ENCODE results near the gene TMEM91.
"Not testable (repeated sequence)": the region's sequence is repeated elsewhere in the genome, so short reads cannot be mapped to it uniquely, and the experiment has no call there.

Gene TMEM91

DNA sequence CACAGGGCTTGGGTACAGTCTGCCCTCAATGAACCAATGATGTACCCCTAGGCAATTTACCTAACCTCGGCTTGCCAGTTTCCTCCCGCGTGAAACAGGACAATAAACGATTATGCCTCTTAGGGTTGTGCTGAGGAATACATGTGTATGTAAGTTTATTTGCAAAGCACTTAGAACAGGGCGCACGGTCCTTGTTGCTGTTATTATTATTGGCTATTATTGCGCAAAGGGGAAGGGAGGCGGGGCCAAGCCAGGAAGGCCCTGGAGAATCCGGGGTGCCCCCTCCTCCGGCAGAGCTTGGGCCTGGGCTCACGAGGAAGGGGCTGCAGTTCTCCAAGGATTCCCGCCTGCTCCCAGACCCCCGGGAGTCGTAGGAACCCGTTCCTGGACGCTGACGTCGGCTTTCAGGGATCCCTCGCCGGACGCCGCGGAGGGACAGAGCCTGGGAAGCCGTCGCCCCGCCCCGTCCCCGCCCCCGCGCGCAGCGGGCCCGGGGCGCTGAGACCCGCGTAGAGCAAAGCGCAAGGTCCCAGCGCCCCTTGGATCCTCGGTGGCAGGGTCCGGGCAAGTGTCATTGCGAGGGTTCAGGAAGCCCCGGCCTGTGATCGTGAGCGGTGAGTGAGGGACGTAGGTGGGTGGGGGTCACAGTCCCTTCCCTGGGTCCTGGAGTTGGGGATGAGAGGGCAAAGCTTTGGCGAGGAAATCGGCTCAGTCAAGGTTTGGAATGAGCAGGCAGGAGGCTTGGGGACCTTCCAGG is at the start of gene TMEM91:
Gene TMEM91 (plus strand): TSS at position 293 of the 757 bp plus-strand sequence. CDS start 1,777 bp downstream, outside the sequence.
- no peak for DNase-seq

DNA sequence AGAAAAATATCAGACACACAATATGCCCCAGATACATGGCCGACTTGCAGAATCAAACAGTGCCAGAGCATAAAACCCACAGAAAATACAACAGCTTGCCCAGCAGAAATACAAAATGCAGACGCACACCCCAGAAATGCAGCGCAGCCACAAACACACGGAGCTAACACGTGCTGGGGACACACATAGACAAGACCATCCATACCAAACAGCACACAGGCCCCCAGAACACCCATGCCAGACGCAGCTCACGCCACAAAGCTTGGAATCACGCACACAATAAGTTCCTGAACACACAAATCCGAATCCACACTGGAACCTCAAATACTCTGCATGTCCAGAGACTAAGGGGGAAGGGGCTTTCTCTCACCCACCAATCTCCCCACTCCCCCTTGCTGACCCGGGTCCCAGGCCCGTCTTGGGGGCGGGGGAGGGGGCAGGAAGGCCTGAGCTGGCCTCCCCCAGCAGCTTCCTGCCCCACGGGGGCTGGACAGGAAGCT is 49.2 kb upstream of the TMEM91 start:
- DNase-seq = no peak

DNA sequence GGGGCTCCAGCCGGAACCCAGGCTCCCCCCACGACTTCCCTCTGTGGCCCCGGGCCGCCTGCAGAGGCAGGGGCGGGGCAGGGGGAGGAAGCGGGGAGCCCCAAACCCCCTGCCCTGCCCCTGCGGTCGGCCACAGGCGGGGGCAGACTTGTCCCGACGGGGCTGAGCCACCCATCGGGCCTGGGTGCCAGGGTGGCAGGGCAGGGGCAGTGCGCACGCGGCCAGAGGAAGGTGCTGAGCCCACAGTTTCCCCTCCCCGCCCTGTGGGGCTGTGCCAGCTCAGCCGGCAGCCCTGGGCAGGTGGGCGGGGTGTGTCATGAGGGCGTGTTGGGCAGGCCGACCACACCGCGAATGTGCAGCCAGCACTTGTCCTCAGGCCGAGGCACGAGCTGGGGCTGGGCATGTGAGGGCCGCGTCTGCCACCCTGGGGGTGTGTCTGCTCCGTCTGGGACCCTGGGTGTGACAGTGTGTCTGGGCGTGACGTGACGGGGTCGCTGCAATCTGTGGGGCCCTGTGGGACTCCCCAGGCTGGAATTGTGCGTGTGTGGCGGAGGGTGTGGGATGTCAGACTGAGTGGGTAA is 48.7 kb upstream of the TMEM91 start:
- DNase-seq = no peak

DNA sequence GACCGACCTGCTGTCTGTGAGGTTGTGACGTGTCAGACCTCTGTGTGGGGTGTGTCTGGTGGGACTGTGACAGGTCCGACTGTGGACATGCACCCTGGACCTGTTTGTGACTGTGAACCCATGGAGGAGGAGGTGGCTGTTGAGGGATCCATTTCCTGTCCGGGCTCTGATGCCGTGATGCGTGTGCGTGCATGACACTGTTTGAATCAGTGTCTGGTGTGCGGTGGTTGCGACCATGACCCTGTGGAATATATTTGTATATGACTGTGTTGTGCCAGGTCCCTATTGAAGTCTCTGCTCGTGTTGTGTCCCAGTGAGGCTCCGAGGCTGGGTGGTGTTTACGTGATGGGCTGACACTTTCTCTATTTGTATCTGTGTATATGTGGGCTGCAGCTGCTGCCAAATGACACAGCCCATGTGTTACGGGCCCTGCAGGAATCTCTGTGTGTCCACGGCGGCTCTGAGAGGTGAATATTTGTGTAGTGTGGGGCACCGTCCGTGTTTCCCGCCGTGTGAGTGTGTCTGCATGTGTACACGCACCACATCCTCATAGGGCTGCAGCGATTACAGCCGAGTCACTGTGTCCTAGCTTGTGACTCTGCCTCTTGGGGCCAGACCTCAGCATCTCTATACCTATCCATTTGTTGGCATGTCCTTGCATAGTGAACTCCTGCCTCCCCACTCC is 48.0 kb upstream of the TMEM91 start:
- DNase-seq = no peak

DNA sequence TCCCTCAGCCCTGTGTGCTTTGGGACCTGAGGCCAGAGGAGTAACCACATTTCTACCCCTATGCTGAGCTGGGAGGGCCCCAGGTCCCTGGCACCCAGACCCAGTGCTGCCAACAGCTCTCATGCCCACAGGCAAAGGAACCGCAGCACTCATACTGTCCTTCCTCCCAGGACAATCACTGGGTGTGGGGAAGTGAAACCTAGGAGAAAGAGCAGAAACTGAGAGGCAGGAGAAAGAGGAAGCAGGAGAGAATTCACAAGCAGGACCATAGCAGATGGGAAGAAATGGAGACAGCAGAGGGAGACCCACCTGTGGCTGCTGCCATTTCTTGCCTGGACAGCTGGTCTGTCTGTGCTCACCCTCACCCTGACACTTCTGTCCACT is 47.5 kb upstream of the TMEM91 start:
- no peak for DNase-seq

DNA sequence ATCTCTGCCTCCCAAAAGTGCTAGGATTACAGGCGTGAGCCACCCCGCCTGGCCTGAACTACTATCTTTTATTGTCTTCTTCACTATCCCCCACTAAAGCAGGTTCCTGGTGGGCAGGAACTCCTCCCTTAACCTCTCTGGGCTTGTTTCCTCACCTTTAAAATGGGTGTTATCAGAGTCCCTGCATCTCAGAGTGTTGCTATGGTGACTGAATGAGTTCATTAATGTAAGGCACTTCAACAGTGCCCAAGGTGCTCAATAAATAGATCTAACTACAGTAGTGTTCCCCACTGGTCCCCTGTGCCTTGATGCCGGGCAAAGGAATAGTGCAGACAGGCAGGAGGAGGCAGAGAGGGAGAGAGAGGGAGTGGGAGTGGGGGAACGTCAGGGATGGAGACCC is 45.9 kb upstream of the TMEM91 start:
- no peak for DNase-seq

DNA sequence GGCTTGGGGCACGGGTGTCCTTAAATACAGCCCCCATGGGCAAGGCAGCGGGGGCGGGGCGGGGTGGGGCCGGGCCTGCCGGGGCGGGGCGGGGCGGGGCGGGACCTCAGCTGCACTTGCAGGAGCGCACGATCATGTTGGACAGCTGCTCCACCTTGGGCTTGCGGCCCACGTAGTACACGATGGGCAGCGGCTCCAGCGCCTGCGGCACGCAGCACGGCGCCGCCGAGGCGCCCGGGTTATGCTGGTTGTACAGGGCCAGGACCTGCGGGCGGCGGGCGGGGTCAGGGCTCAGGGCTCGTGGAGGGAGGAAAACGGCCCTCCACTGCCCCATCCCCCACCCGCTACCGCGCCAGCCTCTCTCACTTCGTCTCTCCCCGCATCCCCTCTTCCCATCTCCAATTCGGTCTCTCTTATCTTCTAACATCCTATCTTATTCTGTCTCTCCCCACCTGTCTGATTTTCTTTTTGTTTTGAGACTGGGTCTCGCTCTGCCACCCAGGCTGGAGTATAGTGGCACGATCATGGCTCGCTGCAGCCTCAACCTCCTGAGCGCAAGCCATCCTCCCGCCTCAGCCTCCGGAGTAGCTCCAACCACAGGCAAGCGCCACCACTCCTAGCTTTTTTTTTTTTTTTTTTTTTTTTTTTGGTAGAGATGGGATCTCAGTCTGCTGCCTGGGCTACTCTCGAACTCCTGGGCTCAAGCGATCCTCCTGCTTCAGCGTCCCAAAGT is 45.2 kb upstream of the TMEM91 start:
- DNase-seq = no peak

DNA sequence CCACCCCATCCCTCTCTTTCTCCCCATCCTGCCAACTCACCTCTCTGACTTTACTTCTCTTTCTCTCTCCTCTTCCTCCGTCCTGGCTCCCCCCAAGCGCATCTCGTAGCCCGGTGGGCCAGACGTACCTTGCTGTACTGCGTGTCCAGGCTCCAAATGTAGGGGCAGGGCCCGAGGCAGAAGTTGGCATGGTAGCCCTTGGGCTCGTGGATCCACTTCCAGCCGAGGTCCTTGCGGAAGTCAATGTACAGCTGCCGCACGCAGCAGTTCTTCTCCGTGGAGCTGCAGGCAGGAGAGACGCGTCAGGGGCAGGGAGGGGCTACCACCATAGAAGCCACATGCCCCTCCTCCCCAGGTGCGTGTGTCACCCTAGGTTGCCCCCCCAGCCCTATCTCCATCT is 44.3 kb upstream of the TMEM91 start:
- no peak for DNase-seq

DNA sequence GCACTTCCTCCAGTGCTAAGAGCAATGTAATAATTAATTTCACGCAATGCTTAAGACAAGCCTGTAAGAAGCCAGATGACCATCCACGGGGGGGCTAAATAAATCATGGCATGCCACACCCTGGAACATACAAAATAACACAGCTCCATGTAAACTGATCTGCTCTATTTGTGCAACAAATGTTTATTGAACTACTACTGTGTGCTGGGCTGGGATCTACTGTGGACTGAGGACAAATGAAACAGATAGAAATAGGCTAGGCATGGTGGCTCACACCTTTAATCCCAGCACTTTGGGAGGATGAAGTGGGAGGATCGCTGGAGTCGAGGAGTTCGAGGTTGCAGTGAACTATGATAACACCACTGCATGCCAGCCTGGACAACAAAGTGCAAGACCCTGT is 43.9 kb upstream of the TMEM91 start:
- DNase-seq = no peak

DNA sequence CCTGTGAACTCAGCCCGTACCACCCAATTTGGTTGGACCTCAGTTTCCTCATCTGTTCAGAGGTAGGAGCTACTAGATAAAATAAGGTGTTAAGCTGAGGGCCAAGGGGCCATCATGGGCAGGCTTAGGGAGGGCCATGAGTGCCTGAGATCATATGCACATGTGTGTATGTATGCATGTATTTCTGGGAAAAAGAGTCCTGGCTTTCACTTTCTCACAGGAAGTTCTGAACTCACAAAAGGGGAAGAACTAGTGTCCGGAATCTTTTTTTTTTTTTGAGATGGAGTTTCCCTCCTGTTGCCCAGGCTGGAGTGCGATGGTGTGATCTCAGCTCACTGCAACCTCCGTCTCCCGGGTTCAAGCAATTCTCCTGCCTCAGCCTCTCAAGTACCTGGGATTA is 41.5 kb upstream of the TMEM91 start:
- no peak for DNase-seq

DNA sequence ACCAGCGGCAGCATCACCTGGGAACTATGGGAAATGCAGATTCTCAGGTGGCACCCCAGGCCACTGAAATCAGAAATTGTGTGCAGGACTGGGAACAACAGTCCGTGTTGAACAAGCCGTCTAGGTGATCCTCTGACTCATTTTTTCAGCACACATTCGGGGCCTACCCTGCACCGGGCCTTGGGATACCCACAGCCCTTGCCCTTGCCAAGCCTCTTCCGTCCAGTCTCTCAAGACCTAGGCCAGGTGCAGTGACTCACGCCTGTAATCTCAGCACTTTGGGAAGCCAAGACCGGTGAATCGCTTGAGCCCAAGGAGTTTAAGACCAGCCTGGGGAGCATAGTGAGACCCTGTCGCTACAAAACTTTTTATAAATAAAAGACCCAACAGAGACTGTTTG is 40.9 kb upstream of the TMEM91 start:
- DNase-seq = no peak

DNA sequence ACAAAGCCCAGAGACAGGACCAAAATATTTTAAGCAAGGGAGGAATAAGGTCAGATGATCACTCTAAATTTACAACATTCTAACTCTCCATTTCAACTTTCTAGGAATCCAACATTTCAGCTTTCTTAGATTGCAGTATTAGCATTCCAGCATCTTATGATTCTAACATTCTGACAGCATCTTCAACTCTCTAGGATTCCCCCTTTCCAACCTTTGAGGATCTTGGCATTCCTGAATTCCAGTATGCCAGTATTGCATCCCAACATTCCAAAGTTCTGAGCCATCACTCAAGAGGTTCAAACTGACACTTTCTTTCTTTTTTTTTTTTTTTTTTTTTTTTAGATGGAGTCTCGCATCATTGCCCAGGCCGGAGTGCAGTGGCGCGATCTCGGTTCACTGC is 36.4 kb upstream of the TMEM91 start:
- no peak for DNase-seq

DNA sequence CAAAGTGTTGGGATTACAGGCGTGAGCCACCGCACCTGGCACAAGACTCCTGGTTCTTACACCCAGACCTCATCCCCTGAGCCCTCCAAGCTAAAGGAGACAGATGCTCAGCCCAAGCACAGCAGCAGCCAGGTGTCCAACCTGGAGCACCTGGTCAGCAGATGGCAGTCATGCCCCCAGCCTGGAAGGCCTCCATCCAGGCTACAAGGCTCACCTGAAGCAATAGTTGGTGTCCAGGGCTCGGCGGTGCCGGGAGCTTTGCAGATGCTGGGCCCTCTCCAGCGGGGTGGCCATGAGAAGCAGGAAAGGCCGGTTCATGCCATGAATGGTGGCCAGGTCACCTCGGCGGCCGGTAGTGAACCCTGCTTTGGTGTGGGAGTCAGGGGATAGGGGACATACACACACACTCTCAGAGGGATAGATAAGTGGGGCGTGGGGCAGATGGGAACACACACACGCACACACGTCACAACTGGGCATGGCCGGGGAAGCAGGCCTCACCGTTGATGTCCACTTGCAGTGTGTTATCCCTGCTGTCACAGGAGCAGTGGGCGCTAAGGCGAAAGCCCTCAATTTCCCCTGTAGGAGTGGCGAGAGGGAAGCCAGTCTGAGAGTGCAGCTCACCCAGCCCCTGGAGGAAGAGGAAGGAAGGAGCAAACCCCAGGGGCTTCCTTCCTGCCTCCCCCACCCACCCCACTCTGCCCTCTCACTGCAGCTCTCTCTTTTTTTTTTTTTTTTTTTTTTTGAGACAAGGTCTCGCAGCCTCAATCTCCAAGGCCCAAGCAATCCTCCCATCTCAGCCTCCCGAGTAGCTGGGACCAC is 34.5 kb upstream of the TMEM91 start:
- peak; percentile 14 for DNase-seq

DNA sequence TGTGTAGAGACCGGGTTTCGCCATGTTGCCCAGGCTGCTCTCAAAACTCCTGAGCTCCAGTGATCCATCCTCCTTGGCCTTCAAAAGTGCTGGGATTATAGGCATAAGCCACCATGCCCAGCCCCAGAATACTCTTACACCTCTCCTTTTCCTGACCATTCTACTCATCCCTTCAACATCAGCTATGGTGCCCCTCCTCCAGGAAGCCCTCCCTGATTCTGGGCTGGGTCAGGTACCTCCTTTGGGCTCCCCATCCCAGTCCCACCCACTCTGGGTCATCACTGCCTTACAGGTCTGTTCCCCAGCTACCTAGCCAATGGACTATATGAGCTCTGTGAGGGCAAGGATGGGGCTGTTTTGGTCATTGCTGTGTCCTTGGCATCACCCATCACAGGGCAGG is 32.2 kb upstream of the TMEM91 start:
- no peak for DNase-seq

DNA sequence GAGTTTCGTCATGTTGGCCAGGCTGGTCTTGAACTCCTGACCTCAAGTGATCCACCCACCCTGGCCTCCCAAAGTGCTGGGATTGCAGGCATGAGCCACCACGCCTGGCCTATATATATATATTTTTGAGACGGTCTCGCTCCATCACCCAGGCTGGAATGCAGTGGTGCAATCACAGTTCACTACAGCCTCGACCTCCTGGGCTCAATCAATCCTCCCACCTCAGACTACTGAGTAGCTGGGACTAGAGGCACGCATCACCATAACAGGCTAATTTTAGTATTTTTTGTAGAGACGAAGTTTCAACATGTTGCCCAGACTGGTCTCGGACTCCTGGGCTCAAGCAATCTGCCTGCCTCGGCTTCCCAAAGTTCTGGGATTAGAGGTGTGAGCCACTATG is 29.4 kb upstream of the TMEM91 start:
- not testable (repeated sequence) for DNase-seq

DNA sequence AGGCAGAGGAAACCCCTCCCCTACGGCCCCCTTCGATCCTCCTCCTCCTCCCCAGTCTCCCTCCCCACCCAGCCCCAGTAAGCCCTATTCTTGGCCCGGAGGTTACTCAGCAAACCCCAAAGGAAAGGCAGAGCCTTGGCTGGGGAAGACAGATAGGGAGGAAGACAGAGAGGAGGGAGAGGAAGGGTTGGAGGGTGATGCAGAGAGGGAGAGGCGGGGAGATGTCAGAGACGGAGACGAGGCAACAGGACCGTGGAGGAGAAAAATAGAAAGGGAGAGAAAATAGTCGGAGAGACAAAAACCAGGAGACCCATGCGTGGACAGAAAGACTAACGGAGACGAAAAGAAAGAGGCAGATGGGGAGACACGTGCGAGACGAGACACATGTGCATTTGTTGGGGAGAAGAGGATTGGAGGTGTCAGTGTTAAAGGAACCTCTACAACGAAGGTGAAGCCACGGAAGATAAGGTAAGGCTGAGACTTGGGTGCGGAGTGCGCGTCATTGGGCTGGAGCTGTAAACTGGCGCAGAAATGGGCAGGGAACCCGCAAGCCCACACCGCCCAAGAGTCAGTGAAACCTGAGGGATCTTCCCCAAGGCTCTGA is 25.5 kb upstream of the TMEM91 start:
- no peak for DNase-seq

DNA sequence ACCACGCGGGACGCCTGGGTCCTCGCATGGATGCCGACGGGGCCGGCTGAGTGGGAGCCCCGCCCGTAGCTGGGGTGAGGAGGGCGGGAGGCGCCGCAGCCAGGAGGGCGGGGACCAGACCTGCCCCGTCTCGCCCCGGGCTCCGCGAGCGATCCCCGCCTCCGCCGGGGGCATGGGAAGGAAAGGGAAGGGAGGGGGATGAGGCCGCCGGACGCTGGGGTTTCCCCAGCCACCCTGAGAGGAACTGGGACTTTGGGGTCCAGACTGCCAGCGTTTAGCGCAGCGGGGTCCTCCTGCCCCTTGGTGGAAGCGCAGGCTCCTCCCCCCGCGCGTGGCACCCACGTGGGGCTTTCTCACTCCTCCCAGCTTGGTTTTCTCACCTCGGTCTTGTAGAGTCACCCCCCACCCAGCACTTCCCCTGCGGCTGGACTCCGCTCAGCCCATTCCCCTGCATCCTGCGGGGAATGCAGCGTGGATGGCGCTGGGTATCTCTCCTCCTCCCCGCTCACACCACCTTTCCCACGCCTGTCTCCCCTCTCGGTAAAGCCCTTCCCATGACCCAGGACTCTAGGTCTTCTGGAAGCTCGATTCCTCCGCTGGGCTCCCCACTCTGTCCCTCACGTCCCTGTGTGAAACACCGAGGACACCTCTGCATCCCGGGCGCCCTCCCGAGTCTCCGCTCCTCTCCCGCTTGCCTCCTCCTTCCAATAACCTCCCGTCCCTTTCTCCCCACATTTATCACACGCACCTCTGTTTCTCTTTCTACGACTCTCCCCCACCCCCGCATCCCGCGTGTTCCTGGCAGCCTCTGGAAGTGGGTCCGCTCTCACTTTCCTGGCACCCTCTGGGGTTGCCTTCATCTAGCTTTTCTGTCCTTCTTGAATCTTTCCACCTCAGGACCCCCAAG is 24.7 kb upstream of the TMEM91 start:
- DNase-seq = no peak

DNA sequence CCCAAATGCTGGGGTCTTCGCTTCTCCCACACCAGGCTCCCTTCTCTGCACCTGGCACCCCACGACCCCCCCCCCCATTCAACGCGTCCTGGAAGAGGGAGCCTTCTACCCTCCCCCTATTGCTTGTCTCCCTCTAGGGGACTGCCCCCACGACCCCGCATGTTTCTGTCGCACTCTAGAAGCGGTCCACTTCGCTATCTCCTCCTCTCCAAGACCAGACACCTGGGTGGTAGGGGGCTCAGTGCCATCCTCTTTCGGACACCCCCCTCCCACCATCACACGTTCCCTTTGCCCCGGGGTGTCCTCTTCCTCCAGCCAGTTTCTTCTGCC is 24.1 kb upstream of the TMEM91 start:
- no peak for DNase-seq

DNA sequence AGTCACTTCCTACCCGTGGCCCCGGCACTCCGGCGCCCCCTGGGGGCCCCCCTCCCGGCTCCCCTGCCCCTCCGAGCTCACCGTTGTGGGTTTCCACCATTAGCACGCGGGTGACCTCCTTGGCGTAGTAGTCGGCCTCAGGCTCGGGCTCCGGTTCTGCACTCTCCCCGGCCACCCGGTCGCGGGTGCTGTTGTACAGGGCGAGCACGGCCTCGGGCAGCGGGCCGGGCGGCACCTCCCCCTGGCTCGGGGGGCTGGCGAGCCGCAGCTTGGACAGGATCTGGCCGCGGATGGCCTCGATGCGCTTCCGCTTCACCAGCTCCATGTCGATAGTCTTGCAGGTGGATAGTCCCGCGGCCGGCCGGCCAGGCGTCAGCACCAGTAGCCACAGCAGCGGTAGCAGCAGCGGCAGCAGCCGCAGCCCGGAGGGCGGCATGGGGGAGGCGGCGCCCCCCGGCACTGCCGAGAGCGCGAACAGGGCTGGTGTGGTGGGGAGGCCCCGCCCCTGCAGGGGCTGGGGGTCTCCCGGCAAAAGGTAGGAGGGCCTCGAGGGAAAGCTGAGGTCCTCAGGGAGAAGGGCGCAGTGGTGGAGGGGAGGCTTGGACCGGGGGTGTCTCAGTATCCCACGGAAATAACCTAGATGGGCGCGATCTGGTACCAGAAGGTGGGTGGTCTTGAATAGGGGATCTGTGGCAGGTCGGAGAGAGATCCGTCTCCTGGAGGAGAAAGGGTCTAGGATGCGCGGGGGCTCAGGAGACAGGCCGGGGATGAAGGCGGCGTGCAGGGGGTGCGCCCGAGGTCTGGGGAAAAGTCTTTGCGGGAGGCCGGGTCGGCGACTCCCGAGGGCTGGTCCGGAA is 23.5 kb upstream of the TMEM91 start:
- DNase-seq = peak; percentile 22

Measured in NCI-H2171 treated with DMSO at 0.1 percent for 48 hours (cell line).